Adrenal gland (tissue), 5 donors: ENCODE data around the gene THADA.

Source experiments
- CTCF ChIP-seq, 6 experiments: fragments of 450-650 bp in 4 of 6; fragments of 200-600 bp in 2 of 6; sonication (generic) in 1 of 6; IDR thresholded peaks; 1 replicate in 5 of 6; 2 replicates in 1 of 6; pipeline versions ENCODE4 v1.5.1 to v1.8.0; 2016 to 2021; ENCODE audit warnings: antibody characterized with exemption in 6 of 6, mild to moderate bottlenecking in 2 of 6, moderate library complexity in 1 of 6
- POLR2A ChIP-seq, 2 donors: fragments of 450-650 bp; IDR thresholded peaks; one replicate each; pipeline ENCODE4 v1.6.1; 2017; ENCODE audit warnings: antibody characterized with exemption in 2 of 2, mild to moderate bottlenecking in 2 of 2, moderate library complexity in 1 of 2
- donor health status: DM: no; HTN: no; CAD: no.

GRCh38 chr2:43184339-43184895, 411.4 kb downstream of the THADA start:
- TF ChIP-seq CTCF (IDR thresholded peaks at IDR 0.05) (no peak), POLR2A (IDR thresholded peaks at IDR 0.05) (no peak)
